Activated CD8-positive, alpha-beta memory T cell treated with anti-CD3 and anti-CD28 coated beads, Interleukin-2, amount 50 U/mL, for 4 hours (primary cell): Measurements from ENCODE around the gene NLGN2.

Experiments
- DNase-seq: peaks from one replicate; pipeline ENCODE4 v3.0.0-alpha.2; 2020

NLGN2 gene

DNA sequence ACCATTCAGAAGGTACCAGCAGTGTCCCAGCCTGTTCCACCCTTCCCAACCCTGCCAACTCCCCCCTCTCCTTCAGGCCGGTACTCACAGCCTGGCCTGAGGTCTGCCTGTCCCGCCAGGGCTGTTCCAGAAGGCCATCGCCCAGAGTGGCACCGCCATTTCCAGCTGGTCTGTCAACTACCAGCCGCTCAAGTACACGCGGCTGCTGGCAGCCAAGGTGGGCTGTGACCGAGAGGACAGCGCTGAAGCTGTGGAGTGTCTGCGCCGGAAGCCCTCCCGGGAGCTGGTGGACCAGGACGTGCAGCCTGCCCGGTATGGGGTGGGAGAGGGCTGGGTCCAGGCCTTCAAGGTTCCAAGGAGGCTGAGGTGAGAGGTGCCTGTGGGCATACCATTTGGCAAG is 7.2 kb downstream of the NLGN2 start:
- DNase-seq: no peak

DNA sequence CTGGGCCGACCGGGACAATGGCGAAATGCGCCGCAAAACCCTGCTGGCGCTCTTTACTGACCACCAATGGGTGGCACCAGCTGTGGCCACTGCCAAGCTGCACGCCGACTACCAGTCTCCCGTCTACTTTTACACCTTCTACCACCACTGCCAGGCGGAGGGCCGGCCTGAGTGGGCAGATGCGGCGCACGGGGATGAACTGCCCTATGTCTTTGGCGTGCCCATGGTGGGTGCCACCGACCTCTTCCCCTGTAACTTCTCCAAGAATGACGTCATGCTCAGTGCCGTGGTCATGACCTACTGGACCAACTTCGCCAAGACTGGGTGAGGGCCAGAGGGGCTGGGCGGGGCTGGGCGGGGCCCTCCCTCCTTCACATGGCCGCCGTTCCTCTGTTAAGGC is 8.1 kb downstream of the NLGN2 start:
- DNase-seq: no peak

DNA sequence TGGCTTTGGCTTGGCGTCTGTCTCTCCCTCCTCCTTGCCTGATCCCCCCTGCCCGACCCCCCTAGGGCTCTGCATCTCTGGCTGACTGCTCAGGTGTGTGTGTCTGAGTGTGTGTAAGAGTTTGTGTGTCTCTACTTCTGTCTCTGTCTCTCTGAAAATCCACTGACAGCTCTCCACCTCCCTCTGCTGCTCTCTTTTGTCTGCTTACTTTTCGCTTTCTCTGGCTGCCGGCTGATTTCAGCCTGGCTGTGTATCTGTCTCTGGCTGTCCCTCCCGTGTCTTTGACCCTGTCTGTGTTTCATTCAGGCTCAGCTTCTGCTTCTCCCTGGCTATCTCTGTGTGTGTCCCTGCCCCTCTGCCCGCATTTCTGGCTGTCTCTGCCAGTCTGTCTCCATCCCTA is 8.7 kb downstream of the NLGN2 start:
- DNase-seq: no peak

DNA sequence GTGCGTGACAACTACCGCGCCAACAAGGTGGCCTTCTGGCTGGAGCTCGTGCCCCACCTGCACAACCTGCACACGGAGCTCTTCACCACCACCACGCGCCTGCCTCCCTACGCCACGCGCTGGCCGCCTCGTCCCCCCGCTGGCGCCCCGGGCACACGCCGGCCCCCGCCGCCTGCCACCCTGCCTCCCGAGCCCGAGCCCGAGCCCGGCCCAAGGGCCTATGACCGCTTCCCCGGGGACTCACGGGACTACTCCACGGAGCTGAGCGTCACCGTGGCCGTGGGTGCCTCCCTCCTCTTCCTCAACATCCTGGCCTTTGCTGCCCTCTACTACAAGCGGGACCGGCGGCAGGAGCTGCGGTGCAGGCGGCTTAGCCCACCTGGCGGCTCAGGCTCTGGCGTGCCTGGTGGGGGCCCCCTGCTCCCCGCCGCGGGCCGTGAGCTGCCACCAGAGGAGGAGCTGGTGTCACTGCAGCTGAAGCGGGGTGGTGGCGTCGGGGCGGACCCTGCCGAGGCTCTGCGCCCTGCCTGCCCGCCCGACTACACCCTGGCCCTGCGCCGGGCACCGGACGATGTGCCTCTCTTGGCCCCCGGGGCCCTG is 9.5 kb downstream of the NLGN2 start:
- no peak for DNase-seq

DNA sequence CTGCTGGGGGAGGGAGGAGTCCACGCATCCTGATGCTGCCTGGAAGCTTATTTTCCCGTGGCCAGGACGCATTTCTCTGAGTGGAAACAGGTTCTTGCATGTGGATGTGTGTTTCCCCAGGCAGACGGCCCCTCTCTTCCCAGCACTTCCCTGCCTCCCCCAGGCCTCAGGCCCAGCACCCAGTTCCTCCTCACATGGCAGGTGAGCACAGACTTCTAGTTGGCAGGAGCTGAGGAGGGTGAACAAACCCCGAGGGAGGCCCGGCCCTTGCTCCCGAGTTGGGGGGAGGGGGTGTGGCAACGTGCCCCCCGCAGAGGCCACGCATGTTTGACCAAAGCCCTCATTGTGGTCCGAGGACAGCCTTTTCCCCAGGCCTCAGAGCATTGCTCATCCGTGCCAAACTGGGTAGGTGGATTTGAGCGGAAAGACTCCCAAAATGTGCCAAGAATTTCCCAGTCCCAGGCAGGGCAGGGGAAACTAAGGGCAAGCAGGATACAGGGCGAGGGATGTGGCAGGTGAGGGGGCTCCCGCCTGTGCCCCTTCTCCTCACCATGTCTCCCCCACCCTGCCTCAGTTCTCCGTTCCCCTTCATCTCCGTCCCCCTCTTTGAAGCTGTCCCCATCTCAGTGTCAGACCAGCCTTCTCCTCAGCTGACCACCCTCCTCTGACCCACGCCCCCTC is 11.0 kb downstream of the NLGN2 start:
- DNase-seq: no peak

DNA sequence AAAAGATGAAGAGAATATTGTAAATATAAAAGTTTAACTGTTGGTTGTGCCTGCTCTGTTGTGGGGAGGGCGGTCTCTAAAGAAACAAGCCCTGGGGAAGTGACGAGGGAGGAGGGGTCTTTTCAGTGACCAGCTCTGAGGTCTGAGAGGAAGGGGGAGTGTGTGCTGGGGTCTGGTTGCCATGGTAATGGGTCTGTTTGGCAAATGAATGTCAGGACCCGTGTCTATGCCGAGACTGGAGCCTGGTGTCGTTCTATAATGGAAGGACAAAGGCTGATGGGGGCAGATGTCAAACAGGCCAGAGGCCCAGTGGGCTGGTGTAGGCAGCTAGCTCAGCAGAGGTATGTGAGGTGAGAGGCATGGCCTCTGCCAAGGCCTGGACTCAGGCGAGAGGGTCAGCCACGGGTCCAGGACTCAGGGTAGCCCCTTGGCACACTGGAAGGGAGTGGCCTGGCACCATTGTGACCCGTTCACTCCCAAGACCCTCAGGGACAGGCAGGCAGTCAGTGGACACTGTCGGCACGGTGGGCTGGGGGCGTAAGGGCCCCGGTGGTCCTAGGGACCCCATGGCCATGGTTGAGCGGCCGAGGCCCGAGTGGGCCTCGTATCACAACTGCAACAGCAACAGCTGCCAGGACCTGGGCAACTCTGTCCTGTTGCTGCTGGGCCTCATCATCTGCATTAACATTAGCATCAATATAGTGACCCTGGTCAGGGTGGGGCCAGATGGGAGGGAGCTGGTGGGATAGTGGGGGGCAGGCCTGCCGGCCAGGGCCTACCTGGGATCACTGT is 12.4 kb downstream of the NLGN2 start, which contains the start of gene SPEM1:
SPEM1 (plus strand) TSS at position 506 of the 792 bp plus-strand sequence; CDS start at position 567, 61 bp downstream.
- DNase-seq: no peak

DNA sequence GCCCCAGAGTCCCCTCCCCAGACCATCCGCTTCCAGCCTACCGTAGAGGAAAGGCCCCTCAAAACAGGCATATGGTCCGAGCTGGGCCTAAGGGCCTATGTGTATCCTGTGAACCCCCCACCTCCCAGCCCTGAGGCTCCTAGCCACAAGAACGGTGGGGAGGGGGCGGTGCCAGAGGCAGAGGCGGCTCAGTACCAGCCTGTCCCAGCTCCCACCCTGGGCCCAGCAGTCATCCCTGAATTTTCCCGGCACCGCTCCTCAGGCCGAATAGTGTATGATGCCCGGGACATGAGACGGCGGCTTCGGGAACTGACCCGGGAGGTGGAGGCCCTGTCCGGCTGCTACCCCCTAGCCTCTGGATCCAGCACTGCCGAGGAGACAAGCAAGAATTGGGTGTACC is 13.5 kb downstream of the NLGN2 start:
- no peak for DNase-seq

DNA sequence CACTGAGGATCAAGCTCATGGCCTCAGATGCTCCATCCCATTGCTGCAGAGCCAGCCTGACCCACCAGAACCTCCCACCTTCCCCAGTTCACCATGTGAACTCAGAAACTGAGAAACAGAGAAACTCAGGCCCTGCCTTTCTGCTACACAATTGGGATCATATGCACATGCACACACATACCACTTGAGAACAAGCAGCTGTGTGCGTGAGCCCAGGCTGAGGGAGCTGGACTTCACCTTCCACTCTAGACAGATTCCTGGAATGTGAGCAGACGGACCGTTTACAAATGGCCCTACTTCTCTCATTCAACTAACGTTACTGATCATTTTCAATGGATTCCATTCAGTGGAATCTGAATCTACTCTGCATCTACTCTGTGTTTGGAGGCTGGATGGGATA is 16.0 kb downstream of the NLGN2 start:
- DNase-seq: no peak

DNA sequence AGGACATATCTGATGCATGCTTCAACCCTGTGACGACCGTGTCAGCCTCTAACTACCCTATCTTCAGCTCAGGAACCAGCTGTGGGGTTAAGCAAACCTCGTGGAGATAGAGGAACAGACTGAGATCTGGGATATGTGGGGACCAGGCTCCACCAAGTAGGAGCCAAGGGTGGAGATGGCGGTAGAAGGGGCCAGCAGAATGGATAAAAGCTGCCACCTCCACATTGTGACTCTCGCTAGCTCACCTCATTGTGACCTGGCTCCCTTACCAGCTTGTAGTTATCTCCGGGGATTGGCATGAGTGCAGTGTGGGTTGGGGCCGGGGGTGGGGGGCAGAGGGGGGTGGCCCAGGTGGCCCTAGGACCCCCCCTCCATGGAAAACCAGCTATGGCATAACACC is 17.7 kb downstream of the NLGN2 start, which contains the start of gene SPEM2:
SPEM2 (plus strand) TSS at position 301 of the 400 bp plus-strand sequence; CDS start at position 374, 73 bp downstream.
- no peak for DNase-seq

DNA sequence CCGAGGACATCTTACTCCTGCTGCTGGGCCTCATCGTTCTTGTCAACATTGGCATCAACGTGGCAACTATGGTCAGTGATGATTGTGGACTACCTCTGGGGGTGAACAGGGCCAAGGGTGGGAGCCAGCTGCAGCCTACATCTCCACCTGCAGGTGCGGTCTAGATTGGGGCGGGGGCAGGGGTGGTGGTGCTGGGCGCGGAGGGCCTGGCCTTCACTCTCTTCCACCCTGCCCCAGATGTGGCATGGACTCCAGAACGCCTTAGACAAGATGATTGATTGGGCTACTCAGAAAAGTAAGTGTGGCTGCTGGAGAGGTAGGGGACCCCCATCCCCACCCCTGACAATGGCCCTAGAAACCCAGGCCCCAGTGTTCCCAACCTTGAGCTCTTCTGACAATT is 18.1 kb downstream of the NLGN2 start:
- no peak for DNase-seq

DNA sequence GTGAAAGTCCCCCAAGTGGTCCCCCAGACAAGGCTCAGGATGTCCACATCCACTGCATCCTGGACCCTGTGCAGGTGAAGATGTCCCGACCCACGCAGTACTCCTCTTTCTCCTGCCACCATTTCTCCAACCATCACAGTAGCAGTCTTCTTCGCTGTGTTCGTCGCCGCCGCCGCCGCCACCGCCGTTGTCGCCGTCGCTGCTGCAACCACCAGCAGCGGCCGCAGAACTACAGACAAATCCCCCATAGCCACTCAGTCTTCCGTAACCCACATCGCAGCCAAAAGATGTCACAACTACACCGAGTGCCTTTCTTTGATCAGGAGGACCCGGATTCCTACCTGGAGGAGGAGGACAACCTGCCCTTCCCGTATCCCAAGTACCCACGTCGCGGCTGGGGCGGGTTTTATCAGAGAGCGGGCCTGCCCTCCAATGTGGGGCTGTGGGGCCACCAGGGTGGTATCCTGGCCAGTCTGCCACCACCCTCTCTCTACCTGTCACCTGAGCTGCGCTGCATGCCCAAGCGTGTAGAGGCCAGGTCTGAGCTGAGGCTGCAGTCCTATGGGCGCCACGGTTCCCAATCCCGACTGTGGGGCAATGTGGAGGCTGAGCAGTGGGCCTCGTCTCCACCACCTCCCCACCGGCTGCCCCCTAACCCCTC is 18.7 kb downstream of the NLGN2 start:
- no peak for DNase-seq

DNA sequence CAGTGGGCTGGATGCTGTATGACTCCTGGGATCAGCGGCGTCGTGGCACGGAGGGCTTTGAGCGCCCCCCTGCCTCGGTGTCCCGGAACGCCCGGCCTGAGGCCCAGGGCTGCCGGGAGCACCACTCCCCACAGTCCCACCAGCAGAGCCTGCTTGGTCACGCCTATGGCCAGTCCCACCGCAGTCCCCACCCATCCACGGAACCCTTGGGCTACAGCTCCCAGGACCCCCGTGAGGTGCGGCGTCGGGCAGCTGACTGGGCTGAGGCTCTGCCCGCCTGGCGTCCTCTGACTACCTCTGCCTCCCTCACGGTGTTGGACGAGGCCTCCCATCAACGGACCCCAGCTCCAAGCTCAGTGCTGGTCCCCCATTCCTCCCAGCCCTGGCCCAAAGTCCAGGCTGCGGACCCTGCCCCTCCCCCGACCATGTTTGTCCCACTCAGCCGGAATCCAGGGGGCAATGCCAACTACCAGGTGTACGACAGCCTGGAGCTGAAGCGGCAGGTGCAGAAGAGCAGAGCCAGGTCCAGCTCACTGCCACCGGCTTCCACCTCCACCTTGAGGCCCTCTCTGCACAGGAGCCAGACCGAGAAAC is 19.3 kb downstream of the NLGN2 start:
- no peak for DNase-seq

DNA sequence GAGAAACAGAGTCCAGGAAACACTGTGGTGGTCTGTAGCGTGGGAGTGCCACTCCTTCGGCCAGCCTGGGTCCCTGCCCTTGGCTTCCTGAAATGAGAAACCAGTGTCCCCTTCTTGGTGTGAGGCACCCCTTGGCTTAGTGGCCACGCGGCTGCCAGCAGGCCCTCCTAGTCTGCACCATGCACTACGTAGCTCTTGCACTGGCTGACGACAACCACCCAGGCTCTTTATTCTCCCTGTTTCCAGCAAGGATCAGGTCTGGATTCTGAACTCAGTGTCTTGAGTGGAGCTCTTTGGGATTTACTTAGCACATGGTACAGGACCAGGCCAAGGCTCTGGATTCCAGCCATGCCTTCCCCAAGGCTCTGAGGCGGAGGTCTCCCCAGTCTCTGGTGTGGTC is 19.9 kb downstream of the NLGN2 start:
- no peak for DNase-seq

DNA sequence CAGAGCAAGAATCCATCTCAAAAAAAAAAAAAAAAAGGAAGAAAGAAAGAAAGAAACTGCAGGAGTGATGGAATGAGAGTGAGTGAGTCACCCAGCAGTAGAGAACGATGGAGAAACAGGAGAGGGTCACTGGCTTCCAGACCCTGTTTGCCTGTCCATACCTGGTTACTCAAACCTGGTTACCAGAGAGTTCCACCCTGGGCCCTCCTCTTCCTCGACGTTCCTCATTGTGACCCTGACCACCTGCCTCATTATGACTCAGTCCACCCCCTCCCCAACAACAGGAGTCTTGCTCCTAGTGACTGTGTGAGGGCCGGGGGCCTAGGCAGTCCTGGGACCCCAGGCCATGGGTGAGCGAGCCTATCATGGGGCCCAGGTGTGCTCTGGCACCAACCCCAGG is 20.9 kb downstream of the NLGN2 start, which contains the start of gene SPEM3:
SPEM3 (plus strand) TSS at position 301 of the 400 bp plus-strand sequence; CDS start at position 347, 46 bp downstream.
- no peak for DNase-seq

DNA sequence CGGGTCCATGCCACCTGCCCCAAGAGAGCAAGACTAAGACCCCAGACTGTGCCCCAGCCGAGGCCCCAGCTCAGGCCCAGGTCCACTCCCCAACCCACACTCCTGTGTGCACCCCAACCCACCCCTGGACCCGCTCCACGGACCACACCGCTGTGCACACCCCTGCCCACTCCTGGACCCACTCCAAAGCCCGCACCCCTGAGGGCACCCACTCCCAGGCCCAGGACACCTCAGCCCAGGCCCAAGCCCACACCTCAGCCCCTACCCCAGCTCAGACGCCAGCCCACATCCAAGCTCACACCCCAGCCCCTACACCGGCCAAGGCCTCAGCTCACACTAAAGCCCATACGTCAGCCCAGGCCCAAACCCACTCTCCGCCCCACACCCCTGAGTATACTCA is 22.1 kb downstream of the NLGN2 start:
- DNase-seq: no peak

DNA sequence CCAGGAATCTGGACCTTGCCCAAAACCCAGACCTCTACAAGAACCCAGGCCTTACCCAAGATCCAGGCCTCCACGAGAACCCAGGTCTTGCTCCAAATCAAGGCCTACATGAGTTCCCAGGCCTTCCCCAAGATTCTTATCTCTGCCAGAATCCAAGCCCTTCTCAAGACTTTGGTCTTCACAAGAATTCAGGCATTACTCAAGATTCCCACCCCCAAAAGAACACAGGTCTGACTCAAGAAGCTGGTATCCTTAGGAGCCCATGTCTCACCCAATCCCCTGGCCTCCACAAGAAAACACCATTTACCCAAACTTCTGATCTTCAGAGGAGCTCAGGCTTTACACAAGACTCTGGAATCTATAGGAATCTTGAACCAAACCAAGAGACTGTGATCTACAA is 23.6 kb downstream of the NLGN2 start:
- no peak for DNase-seq

DNA sequence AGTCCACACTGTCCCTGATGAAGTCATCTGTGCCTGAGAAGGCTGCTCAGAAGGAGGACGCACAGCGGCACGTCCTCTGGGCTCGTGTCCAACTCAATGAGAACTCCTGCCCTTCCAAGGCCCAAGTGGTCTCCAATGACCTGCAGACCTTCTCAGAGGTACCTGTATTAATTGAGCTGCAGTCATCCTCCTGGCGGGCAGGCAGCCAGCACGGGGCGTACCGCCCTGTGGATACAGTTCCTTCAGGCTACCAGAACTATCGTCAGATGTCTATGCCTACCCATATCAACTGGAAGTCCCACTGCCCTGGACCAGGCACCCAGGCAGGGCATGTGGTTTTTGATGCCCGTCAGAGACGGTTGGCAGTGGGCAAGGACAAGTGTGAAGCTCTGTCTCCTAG is 24.7 kb downstream of the NLGN2 start:
- DNase-seq: no peak

DNA sequence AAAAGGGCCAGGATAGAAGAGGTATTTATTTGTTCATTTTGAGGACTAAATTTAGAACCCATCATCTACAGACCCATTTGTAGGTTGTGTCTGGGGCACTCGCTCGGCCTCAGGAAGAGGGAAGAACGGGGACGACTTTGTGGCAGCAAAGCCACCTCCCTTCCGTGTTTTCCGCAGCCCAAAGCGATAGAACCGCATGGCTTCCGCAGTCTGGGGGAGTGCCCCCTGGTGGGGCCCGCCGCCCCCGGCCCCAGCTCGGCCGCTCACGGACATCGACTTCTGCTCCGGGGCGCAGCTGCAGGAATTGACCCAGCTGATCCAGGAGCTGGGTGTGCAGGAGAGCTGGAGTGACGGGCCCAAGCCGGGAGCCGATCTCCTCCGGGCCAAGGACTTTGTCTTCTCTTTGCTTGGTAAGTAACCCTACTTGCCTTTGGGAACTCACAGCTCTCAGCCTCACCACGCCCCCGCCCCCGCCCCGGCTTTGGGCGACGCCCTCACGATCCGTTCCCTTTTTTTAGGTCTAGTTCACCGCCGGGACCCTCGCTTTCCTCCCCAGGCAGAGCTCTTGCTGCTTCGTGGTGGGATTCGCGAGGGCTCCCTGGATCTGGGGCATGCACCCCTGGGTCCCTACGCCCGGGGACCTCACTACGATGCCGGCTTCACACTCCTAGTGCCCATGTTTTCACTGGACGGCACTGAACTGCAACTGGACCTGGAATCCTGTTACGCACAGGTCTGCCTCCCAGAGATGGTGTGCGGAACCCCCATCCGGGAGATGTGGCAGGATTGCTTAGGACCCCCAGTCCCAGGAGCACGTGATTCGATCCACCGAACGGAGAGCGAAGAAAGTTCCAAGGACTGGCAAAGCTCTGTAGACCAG is 28.3 kb downstream of the NLGN2 start:
- peak; percentile 54 for DNase-seq

DNA sequence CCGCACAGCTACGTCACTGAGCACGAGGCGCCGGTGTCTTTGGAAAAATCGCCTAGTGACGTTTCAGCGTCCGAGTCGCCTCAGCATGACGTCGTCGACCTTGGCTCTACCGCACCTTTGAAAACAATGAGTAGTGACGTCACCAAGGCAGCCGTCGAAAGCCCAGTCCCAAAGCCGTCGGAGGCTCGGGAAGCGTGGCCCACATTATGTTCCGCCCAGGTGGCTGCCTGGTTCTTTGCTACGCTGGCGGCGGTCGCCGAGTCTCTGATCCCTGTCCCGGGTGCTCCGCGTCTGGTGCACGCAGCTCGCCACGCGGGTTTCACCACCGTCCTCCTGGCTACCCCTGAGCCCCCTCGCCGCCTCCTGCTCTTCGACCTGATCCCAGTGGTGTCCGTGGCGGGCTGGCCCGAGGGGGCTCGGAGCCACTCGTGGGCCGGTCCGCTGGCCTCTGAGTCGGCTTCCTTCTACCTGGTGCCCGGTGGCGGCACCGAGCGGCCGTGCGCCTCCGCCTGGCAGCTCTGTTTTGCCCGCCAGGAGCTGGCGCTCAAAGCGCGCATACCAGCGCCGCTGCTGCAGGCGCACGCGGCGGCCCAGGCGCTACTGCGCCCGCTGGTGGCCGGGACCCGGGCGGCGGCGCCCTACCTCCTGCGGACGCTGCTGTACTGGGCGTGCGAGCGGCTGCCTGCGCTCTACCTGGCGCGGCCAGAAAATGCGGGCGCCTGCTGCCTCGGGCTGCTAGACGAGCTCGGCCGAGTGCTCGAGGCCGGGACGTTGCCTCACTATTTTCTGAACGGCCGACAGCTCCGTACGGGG is 29.1 kb downstream of the NLGN2 start:
- DNase-seq: peak; percentile 84

DNA sequence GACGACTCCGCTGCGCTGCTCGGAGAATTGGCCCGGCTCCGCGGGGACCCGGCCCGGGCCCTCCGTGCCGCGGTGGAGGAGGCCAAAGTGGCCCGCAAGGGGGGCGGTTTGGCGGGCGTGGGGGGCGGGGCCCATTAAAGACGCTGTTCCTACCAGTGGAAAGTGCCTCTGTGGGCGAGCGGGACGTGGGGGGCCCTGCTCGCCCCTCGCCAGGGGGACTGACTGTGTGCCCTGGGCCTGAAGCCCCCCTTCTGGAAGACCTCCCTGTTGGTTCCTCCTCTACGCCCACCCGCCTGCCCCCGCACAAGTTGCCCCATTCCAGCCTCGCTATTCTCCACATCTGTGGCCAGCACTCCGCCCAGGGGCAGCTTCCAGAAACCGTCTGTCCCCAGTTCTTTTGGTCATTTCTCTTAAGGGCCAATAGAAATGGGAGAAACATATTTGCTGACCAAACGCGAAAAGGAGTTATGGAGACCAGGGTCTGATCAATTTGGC is 29.8 kb downstream of the NLGN2 start:
- DNase-seq: no peak
